GM23338 (cell line): Measurements from ENCODE around the gene DOCK1. TPM values are rescaled to one million over a fixed set of nuclear protein-coding genes. Genes with fewer than 3 reads are reported as not detected.

ENCODE experiments used
- ATAC-seq: fragments of 200-7000 bp; cut with Tn5 transposase; 3 replicates; pipeline ENCODE4 v1.9.1; 2020
- DNase-seq: peaks from one replicate; pipeline ENCODE4 v3.0.0-alpha.2; 2015; ENCODE audit warnings: low spot score
- H2AFZ ChIP-seq: fragments of 200-600 bp; sonication (generic); 2 replicates; pipeline ENCODE4 v1.8.0; 2016; ENCODE audit warnings: antibody characterized with exemption, mild to moderate bottlenecking, moderate library complexity
- H3F3A ChIP-seq: fragments of 200-600 bp; sonication (generic); replicated peaks from 2 replicates; pipeline ENCODE4 v1.8.0; 2017; ENCODE audit warnings: antibody characterized with exemption, mixed run types, low read depth
- H3K27ac ChIP-seq: fragments of 200-600 bp; sonication (generic); 2 replicates; pipeline ENCODE4 v1.6.1; 2016; ENCODE audit warnings: low read depth
- H3K27me3 ChIP-seq: fragments of 200-600 bp; sonication (generic); 2 replicates; pipeline ENCODE4 v1.8.0; 2016; ENCODE audit warnings: mild to moderate bottlenecking, mixed run types, moderate library complexity; ENCODE audit not compliant: insufficient read depth
- H3K36me3 ChIP-seq: fragments of 200-600 bp; sonication (generic); 2 replicates; pipeline ENCODE4 v1.8.0; 2016; ENCODE audit warnings: mild to moderate bottlenecking; ENCODE audit not compliant: insufficient read depth
- H3K4me1 ChIP-seq: fragments of 200-600 bp; sonication (generic); 2 replicates; pipeline ENCODE4 v1.8.0; 2016; ENCODE audit warnings: mild to moderate bottlenecking, moderate library complexity; ENCODE audit not compliant: insufficient read depth
- H3K4me2 ChIP-seq: fragments of 200-600 bp; sonication (generic); 2 replicates; pipeline ENCODE4 v1.7.1; 2017; ENCODE audit warnings: mixed run types
- H3K4me3 ChIP-seq: fragments of 200-600 bp; sonication (generic); 2 replicates; pipeline ENCODE4 v1.6.1; 2016; ENCODE audit warnings: mixed run types
- H3K79me2 ChIP-seq: fragments of 200-600 bp; sonication (generic); replicated peaks from 2 replicates; pipeline ENCODE4 v1.8.0; 2017; ENCODE audit warnings: mild to moderate bottlenecking; ENCODE audit not compliant: insufficient read depth
- H3K9me2 ChIP-seq: fragments of 200-600 bp; sonication (generic); 2 replicates; pipeline ENCODE4 v1.8.0; 2017; ENCODE audit not compliant: insufficient read depth
- H4K20me1 ChIP-seq: fragments of 200-600 bp; sonication (generic); replicated peaks from 2 replicates; pipeline ENCODE4 v1.8.0; 2017; ENCODE audit warnings: mild to moderate bottlenecking; ENCODE audit not compliant: insufficient read depth
- H3K27ac Mint-ChIP-seq: 2 replicates; pipeline ENCODE4 v1.8.0; 2020; ENCODE audit warnings: inconsistent platforms, mild to moderate bottlenecking, moderate library complexity, mixed read lengths
- H3K27me3 Mint-ChIP-seq: 3 replicates; pipeline ENCODE4 v1.8.0; 2022; ENCODE audit warnings: low read depth, mild to moderate bottlenecking, moderate library complexity, mixed read lengths, inconsistent platforms; ENCODE audit not compliant: insufficient read depth, poor library complexity
- H3K36me3 Mint-ChIP-seq: 3 replicates; pipeline ENCODE4 v1.8.0; 2021; ENCODE audit warnings: low read depth, mild to moderate bottlenecking, inconsistent platforms, moderate library complexity, mixed read lengths
- H3K4me1 Mint-ChIP-seq: 3 replicates; pipeline ENCODE4 v1.8.0; 2020; ENCODE audit warnings: mild to moderate bottlenecking, inconsistent platforms, mixed read lengths
- H3K4me3 Mint-ChIP-seq: 3 replicates; pipeline ENCODE4 v1.8.0; 2021; ENCODE audit warnings: moderate library complexity, mild to moderate bottlenecking, inconsistent platforms, mixed read lengths
- H3K9me3 Mint-ChIP-seq: 3 replicates; pipeline ENCODE4 v1.8.0; 2020; ENCODE audit warnings: moderate library complexity, mild to moderate bottlenecking, inconsistent platforms, mixed read lengths
- CREB1 ChIP-seq: fragments of 250-450 bp; sonication (Bioruptor Pico); IDR thresholded peaks from 2 replicates; pipeline ENCODE4 v1.5.0; 2020; ENCODE audit warnings: low read depth, mild to moderate bottlenecking, moderate library complexity
- EZH2 ChIP-seq: fragments of 200-600 bp; sonication (generic); IDR thresholded peaks from one replicate; pipeline ENCODE4 v1.8.0; 2017; ENCODE audit warnings: antibody characterized with exemption, mild to moderate bottlenecking, low read depth; ENCODE audit not compliant: unreplicated experiment
- EZH2phosphoT487 ChIP-seq: fragments of 200-600 bp; sonication (generic); IDR thresholded peaks from one replicate; pipeline ENCODE4 v1.8.1; 2018; ENCODE audit warnings: antibody characterized with exemption; ENCODE audit not compliant: unreplicated experiment
- JUNB ChIP-seq: IDR thresholded peaks from one replicate; pipeline ENCODE4 v1.6.1; 2016; ENCODE audit warnings: antibody characterized with exemption; ENCODE audit not compliant: unreplicated experiment
- NANOG ChIP-seq: IDR thresholded peaks from 2 replicates; pipeline ENCODE4 v1.6.1; 2016; ENCODE audit warnings: antibody characterized with exemption, borderline replicate concordance
- POLR2AphosphoS5 ChIP-seq: IDR thresholded peaks from 2 replicates; pipeline ENCODE4 v1.6.1; 2016; ENCODE audit warnings: antibody characterized with exemption, low read depth
- STAT1 ChIP-seq: IDR thresholded peaks from one replicate; pipeline ENCODE4 v1.6.1; 2016; ENCODE audit warnings: antibody characterized with exemption; ENCODE audit not compliant: unreplicated experiment
- ZNF114 ChIP-seq: fragments of 250-450 bp; sonication (Bioruptor Pico); IDR thresholded peaks from 2 replicates; pipeline ENCODE4 v1.5.0; 2020; ENCODE audit warnings: mild to moderate bottlenecking, moderate library complexity
- ZNF331 ChIP-seq: fragments of 250-450 bp; sonication (Bioruptor Pico); IDR thresholded peaks from 2 replicates; pipeline ENCODE4 v1.5.0; 2020; ENCODE audit warnings: low read depth, mild to moderate bottlenecking, moderate library complexity
- ZNF462 ChIP-seq: fragments of 250-450 bp; sonication (Bioruptor Pico); IDR thresholded peaks from 2 replicates; pipeline ENCODE4 v1.5.0; 2020; ENCODE audit warnings: mild to moderate bottlenecking, moderate library complexity
- polyA plus RNA-seq: library from polyadenylated mRNA; unstranded; fragments of >200 nt; fragmentation: Nextera tagmentation; extraction: Ambion mirVana; gene quantifications from 2 replicates; pipeline ENCODE4 v1.2.1, GENCODE V29; 2016
- total RNA-seq: library from RNA; depleted of rRNA; stranded (reverse); fragments of >200 nt; shearing (Covaris generic); gene quantifications from 2 replicates; pipeline ENCODE4 v1.2.3, GENCODE V29; 2014
- TF ChIP-seq, protein P1 (sequence below), 2 experiments: fragments of 200-600 bp in 1 of 2; sonication (generic) in 1 of 2; conservative IDR thresholded peaks; 2 replicates each; pipeline versions ENCODE4 v1.5.1 to v1.6.1; 2016 to 2017; ENCODE audit warnings: antibody characterized with exemption in 2 of 2, low read depth in 2 of 2, mild to moderate bottlenecking in 2 of 2, moderate library complexity in 1 of 2
- TF ChIP-seq, protein P2 (sequence below): IDR thresholded peaks from one replicate; pipeline ENCODE4 v1.6.1; 2018; ENCODE audit warnings: antibody characterized with exemption; ENCODE audit not compliant: unreplicated experiment
- TF ChIP-seq, protein P3 (sequence below): IDR thresholded peaks from 2 replicates; pipeline ENCODE4 v1.6.1; 2016; ENCODE audit warnings: antibody characterized with exemption

The DOCK1 gene
- total and polyA plus RNA-seq, 2 experiments from 2014 or later, result 13.2 to 55.3 TPM

DNA sequence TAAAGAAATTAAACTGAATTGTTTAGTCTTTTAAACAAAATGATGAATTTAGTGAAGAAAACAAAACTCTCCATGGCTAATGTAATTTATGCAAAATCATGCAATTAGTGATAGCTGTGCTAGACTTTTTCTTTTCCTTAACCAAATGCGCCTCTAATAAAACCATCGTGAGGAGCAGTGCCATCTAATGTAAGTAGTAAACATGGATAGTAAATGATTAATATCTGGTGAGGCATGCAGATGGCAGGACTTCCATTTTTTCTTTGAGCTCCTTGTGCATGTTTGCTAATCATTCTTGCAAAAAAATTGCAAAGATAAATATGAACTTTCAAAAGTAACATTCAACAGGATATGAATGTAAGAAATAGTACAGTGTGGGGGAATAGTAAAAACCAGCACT, 288.9 kb downstream of the DOCK1 start:
- Mint-ChIP-seq H3K36me3 (no peaks in the 10 kb centered on the region), H3K27me3 (peaks cover 16% of the 10 kb centered on the region), H3K4me3 (no peak overlapping the region), H3K9me3 (no peaks in the 10 kb centered on the region), H3K4me1 (peaks cover 17% of the 10 kb centered on the region), H3K27ac (no peak overlapping the region)
- no peak overlapping the region for H3K27ac ChIP-seq
- no peak for TF ChIP-seq ZNF114 (CRISPR knock-in tag)
- no peak for TF ChIP-seq STAT1
- no peak for TF ChIP-seq NANOG
- TF ChIP-seq JUNB, result no peak
- no peak for TF ChIP-seq EZH2
- TF ChIP-seq, protein P1, sequence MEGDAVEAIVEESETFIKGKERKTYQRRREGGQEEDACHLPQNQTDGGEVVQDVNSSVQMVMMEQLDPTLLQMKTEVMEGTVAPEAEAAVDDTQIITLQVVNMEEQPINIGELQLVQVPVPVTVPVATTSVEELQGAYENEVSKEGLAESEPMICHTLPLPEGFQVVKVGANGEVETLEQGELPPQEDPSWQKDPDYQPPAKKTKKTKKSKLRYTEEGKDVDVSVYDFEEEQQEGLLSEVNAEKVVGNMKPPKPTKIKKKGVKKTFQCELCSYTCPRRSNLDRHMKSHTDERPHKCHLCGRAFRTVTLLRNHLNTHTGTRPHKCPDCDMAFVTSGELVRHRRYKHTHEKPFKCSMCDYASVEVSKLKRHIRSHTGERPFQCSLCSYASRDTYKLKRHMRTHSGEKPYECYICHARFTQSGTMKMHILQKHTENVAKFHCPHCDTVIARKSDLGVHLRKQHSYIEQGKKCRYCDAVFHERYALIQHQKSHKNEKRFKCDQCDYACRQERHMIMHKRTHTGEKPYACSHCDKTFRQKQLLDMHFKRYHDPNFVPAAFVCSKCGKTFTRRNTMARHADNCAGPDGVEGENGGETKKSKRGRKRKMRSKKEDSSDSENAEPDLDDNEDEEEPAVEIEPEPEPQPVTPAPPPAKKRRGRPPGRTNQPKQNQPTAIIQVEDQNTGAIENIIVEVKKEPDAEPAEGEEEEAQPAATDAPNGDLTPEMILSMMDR (conservative IDR thresholded peaks at IDR 0.05; ENCODE audit: low read depth in 2 of 2), result no peak
- TF ChIP-seq, protein P2, sequence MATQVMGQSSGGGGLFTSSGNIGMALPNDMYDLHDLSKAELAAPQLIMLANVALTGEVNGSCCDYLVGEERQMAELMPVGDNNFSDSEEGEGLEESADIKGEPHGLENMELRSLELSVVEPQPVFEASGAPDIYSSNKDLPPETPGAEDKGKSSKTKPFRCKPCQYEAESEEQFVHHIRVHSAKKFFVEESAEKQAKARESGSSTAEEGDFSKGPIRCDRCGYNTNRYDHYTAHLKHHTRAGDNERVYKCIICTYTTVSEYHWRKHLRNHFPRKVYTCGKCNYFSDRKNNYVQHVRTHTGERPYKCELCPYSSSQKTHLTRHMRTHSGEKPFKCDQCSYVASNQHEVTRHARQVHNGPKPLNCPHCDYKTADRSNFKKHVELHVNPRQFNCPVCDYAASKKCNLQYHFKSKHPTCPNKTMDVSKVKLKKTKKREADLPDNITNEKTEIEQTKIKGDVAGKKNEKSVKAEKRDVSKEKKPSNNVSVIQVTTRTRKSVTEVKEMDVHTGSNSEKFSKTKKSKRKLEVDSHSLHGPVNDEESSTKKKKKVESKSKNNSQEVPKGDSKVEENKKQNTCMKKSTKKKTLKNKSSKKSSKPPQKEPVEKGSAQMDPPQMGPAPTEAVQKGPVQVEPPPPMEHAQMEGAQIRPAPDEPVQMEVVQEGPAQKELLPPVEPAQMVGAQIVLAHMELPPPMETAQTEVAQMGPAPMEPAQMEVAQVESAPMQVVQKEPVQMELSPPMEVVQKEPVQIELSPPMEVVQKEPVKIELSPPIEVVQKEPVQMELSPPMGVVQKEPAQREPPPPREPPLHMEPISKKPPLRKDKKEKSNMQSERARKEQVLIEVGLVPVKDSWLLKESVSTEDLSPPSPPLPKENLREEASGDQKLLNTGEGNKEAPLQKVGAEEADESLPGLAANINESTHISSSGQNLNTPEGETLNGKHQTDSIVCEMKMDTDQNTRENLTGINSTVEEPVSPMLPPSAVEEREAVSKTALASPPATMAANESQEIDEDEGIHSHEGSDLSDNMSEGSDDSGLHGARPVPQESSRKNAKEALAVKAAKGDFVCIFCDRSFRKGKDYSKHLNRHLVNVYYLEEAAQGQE, result no peak
- TF ChIP-seq, protein P3, sequence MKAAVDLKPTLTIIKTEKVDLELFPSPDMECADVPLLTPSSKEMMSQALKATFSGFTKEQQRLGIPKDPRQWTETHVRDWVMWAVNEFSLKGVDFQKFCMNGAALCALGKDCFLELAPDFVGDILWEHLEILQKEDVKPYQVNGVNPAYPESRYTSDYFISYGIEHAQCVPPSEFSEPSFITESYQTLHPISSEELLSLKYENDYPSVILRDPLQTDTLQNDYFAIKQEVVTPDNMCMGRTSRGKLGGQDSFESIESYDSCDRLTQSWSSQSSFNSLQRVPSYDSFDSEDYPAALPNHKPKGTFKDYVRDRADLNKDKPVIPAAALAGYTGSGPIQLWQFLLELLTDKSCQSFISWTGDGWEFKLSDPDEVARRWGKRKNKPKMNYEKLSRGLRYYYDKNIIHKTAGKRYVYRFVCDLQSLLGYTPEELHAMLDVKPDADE, result no peak
- TF ChIP-seq EZH2phosphoT487, result no peak
- no peak for TF ChIP-seq POLR2AphosphoS5
- TF ChIP-seq CREB1, result no peak
- no peak for TF ChIP-seq ZNF331 (CRISPR knock-in tag)
- no peak for TF ChIP-seq ZNF462
- no peaks in the 10 kb centered on the region for H3F3A ChIP-seq
- H4K20me1 ChIP-seq, result peaks cover 3% of the 10 kb centered on the region; the same call in 1 of the 2 replicates
- H3K4me2 ChIP-seq, result no peak overlapping the region
- ATAC-seq (no peak), DNase-seq (no peak)
- no peak overlapping the region for H3K4me3 ChIP-seq
- no peaks in the 10 kb centered on the region; the same call in 1 of the 2 replicates for H3K79me2 ChIP-seq
- peaks cover 49% of the 10 kb centered on the region for H3K27me3 ChIP-seq
- H3K36me3 ChIP-seq, result no peaks in the 10 kb centered on the region
- H3K4me1 ChIP-seq, result peaks cover 12% of the 10 kb centered on the region; the same call in 1 of the 2 replicates
- no peaks in the 10 kb centered on the region for H3K9me2 ChIP-seq
- no peak overlapping the region for H2AFZ ChIP-seq
